A549 treated with CpdA at 1 μM for 4 hours (cell line): ENCODE data around the gene PHLDA3. TPM values are rescaled to one million over a fixed set of nuclear protein-coding genes. Genes with fewer than 3 reads are reported as not detected.

Experiments
- total RNA-seq: library from RNA; stranded (reverse); fragments of 200-300 nt; extraction: Qiagen RNA extraction; gene quantifications from 5 replicates; pipeline ENCODE4 v1.2.3, GENCODE V29; 2022; ENCODE audit warnings: low read depth

The PHLDA3 gene
- total RNA-seq, result 81.2 to 189 TPM (median 159 TPM) in 5 replicates

DNA sequence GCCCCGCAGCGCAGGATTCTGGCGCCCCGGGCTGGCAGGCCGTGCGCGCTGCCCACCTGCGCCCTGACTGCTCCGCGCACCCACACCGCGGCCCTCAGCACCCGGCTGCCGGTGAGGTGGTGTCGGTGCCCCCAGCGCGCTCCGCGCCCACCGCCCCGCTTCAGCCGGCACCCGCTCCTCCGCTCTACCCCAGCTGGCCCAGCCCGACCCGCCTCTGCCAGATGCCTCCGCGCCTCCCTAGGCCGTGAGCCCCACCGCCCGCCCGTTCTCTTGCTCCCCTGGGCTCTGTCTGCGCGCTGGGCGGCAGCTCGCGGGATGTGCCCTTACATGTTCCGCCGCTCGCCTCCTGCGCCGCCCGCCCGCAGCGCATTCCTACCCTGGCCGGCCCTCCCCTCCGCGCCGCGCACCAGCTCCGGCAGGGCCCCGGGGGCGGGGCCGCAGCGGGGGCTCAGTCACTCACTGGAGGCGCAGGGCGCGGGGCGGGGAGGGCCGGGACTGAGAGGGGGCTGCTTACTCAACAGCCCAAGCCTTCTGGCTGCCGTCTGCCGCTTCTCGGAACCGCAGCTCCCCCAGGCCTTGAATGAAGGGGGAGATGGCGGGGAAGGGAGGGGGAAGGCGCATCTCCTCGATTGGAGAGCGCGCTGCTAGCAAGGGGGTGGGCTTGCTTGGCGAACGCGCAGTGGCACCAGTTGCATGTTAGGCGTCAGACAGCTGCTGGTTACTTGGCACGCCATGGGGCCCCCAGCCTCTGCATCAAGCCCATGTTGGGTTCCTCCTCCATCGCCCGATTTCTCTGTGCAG is at the start of gene PHLDA3:
Gene PHLDA3 (minus strand): TSS at position 345 of the 801 bp plus-strand sequence. CDS start 402 bp downstream, outside the sequence.

DNA sequence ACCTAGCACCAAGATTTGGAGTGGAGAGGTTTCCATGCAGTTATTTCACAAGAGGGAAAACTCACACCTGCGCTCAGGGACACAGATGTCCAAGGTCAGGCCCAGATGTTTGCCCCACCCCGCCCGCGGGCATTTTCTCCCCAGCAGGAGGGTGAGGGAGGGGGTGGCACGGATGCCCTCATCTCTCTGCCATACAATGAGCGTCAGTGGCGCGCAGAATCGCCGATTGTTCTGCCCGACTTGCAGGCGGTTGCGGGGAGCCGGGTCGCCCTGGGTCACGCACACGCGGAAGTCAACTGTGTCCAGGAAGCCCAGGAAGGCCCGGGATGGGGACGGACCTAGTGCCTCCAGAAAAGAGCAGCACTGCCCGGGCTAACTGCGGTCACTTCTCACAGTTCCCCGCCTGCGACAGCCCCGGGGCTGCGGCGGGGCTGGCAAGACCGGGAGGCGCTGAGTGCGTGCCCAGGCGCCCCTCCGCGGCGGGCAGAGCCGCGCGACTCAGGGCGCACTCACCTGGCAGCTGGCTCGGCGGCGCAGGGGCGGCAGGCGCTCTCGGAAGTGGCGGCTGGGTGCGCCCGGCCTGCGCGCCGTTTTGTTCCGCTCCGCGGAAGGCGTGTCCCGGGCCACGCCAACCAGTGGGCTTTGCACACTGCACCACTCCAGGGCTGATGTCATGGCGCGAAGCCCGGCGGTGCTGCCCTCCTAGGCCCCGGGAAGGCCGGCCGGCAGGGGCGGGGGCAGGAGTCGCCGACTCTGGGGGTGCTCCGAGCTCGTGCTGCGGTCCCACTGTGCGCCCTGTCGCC is 37.8 kb upstream of the PHLDA3 start, which contains the start of gene CSRP1:
Gene CSRP1 (minus strand): TSS at position 567 of the 803 bp plus-strand sequence. CDS start 10,820 bp downstream, outside the sequence.

Other genes with a start within 250 kb of the PHLDA3 start
- gene PKP1, start 185.7 kb downstream of the PHLDA3 start, total RNA-seq, result 0.02 to 0.04 TPM (median 0.03 TPM) in 4 of 5 replicates, not detected in the other
- 0.06 to 0.30 TPM in 2 of 5 replicates, not detected in the others for gene TNNT2, start 91.5 kb downstream of the PHLDA3 start, total RNA-seq
- 0.37 to 0.69 TPM (median 0.47 TPM) in 5 replicates for gene LAD1, start 69.9 kb downstream of the PHLDA3 start, total RNA-seq
- gene TNNI1, start 47.5 kb downstream of the PHLDA3 start, total RNA-seq, result not detected in 5 replicates
- gene CSRP1, start 37.9 kb upstream of the PHLDA3 start, total RNA-seq, result 445 to 685 TPM (median 456 TPM) in 5 replicates
- 5.8 to 13.2 TPM (median 10.7 TPM) in 5 replicates for gene NAV1, start 69.9 kb upstream of the PHLDA3 start, total RNA-seq